WI38 (cell line): Measurements from ENCODE around the gene FAP.

Source experiments
- H3K4me3 ChIP-seq: 2 replicates; pipeline ENCODE4 v1.5.1; 2011; ENCODE audit warnings: low read depth, mild to moderate bottlenecking, control low read depth, low read length
- CTCF ChIP-seq: IDR thresholded peaks from 2 replicates; pipeline ENCODE4 v1.5.1; 2012; ENCODE audit warnings: low read depth, mild to moderate bottlenecking, control low read depth, low read length

Gene FAP

GRCh38 chr2:162242586-162243280 lies 512 bp downstream of the FAP start:
- no peak for TF ChIP-seq CTCF
- peak overlapping the region; percentile 61 for H3K4me3 ChIP-seq

GRCh38 chr2:162241571-162241970 lies 1.7 kb downstream of the FAP start:
- H3K4me3 ChIP-seq: peak overlapping the region; percentile 61

GRCh38 chr2:162234620-162235462 lies 8.4 kb downstream of the FAP start:
- no peak overlapping the region for H3K4me3 ChIP-seq
- TF ChIP-seq CTCF: no peak

More at GRCh38 chr2:162241571-162241970, 1.7 kb downstream of the FAP start:
- TF ChIP-seq CTCF: no peak

GRCh38 chr2:162233197-162233596 lies 10.0 kb downstream of the FAP start:
- no peak for TF ChIP-seq CTCF
- no peak overlapping the region for H3K4me3 ChIP-seq

GRCh38 chr2:162232671-162233070 lies 10.6 kb downstream of the FAP start:
- no peak for TF ChIP-seq CTCF
- no peak overlapping the region for H3K4me3 ChIP-seq

- TF ChIP-seq CTCF: no peak
- H3K4me3 ChIP-seq: no peak overlapping the region
These were observed 11.2 kb downstream of the FAP start for GRCh38 chr2:162232027-162232426.

- H3K4me3 ChIP-seq: no peak overlapping the region
- TF ChIP-seq CTCF: no peak
These were observed 12.5 kb downstream of the FAP start for GRCh38 chr2:162230761-162231160.
